GM18517 (cell line): ENCODE results near the gene CNDP1.
"Not testable (repeated sequence)": the region's sequence is repeated elsewhere in the genome, so short reads cannot be mapped to it uniquely, and the experiment has no call there.

Source experiments
- ATAC-seq: cut with Tn5 transposase; IDR thresholded peaks from one replicate; pipeline ENCODE4 v1.9.1; 2021; ENCODE audit warnings: mild to moderate bottlenecking, moderate library complexity; ENCODE audit not compliant: unreplicated experiment

CNDP1 gene

GRCh38 chr18:74534150-74534969, at the start of gene CNDP1:
CNDP1 (plus strand) TSS chr18:74534500; CDS start chr18:74534668, 168 bp downstream.
- no peak for ATAC-seq

GRCh38 chr18:74486119-74486849, 48.0 kb upstream of the CNDP1 start:
- ATAC-seq: no peak

GRCh38 chr18:74488354-74488753, 45.9 kb upstream of the CNDP1 start:
- ATAC-seq: no peak

GRCh38 chr18:74488864-74489263, 45.4 kb upstream of the CNDP1 start:
- ATAC-seq: no peak

- ATAC-seq: no peak
These were observed 44.6 kb upstream of the CNDP1 start for GRCh38 chr18:74489676-74490075.

GRCh38 chr18:74492259-74492658, 42.0 kb upstream of the CNDP1 start:
- no peak for ATAC-seq

- ATAC-seq: peak; percentile 29
These were observed 40.6 kb upstream of the CNDP1 start for GRCh38 chr18:74493689-74494088.

- ATAC-seq: no peak
These were observed 39.8 kb upstream of the CNDP1 start for GRCh38 chr18:74494514-74494913.

GRCh38 chr18:74495581-74496507, 38.5 kb upstream of the CNDP1 start, which contains the start of gene CNDP2:
CNDP2 (plus strand) TSS chr18:74496363; CDS start chr18:74499974, 3,611 bp downstream.
- ATAC-seq: peak; percentile 62

- ATAC-seq: peak; percentile 22
These were observed 37.6 kb upstream of the CNDP1 start for GRCh38 chr18:74496508-74497323.

- no peak for ATAC-seq
These were observed 37.0 kb upstream of the CNDP1 start for GRCh38 chr18:74497324-74497676.

GRCh38 chr18:74497778-74498177, 36.5 kb upstream of the CNDP1 start:
- no peak for ATAC-seq

- ATAC-seq: peak; percentile 43
These were observed 35.3 kb upstream of the CNDP1 start for GRCh38 chr18:74498712-74499627.

GRCh38 chr18:74499633-74500032, 34.7 kb upstream of the CNDP1 start:
- ATAC-seq: peak; percentile 49

- ATAC-seq: no peak
These were observed 33.9 kb upstream of the CNDP1 start for GRCh38 chr18:74500372-74500771.

- not testable (repeated sequence) for ATAC-seq
These were observed 33.5 kb upstream of the CNDP1 start for GRCh38 chr18:74500774-74501173.

- ATAC-seq: no peak
These were observed 32.9 kb upstream of the CNDP1 start for GRCh38 chr18:74501386-74501785.

GRCh38 chr18:74503137-74503536, 31.2 kb upstream of the CNDP1 start:
- ATAC-seq: no peak

GRCh38 chr18:74505776-74506175, 28.5 kb upstream of the CNDP1 start:
- no peak for ATAC-seq
